HepG2 (cell line): ENCODE measurements around the gene OTULINL.

ENCODE experiments used
- ADNP ChIP-seq: sonication (generic); formaldehyde crosslinking; IDR thresholded peaks from 2 replicates; pipeline ENCODE4 v1.4.0; 2020; ENCODE audit warnings: missing genetic modification reagents
- SIN3A ChIP-seq: IDR thresholded peaks from 2 replicates; pipeline ENCODE4 v1.6.1; 2011; ENCODE audit warnings: low read depth, mild to moderate bottlenecking, control low read depth, low read length, borderline replicate concordance
- ZBTB7B ChIP-seq: sonication (generic); formaldehyde crosslinking; IDR thresholded peaks from 2 replicates; pipeline ENCODE4 v1.4.0; 2020; ENCODE audit warnings: missing genetic modification reagents
- ZBTB8A ChIP-seq: sonication (generic); formaldehyde crosslinking; IDR thresholded peaks from 2 replicates; pipeline ENCODE4 v1.4.0; 2020; ENCODE audit warnings: mild to moderate bottlenecking, low read depth, missing genetic modification reagents, borderline replicate concordance
- ZFX ChIP-seq: sonication (generic); formaldehyde crosslinking; IDR thresholded peaks from 2 replicates; pipeline ENCODE4 v1.4.0; 2020; ENCODE audit warnings: mild to moderate bottlenecking, low read depth, missing genetic modification reagents, moderate library complexity
- TF ChIP-seq, protein P1 (sequence below): sonication (generic); formaldehyde crosslinking; IDR thresholded peaks from 2 replicates; pipeline ENCODE4 v1.4.0; 2020; ENCODE audit warnings: mild to moderate bottlenecking, missing genetic modification reagents
- TF ChIP-seq, protein P2 (sequence below): sonication (generic); formaldehyde crosslinking; IDR thresholded peaks from 2 replicates; pipeline ENCODE4 v1.5.0; 2020; ENCODE audit warnings: mild to moderate bottlenecking, missing genetic modification reagents, moderate library complexity

DNA sequence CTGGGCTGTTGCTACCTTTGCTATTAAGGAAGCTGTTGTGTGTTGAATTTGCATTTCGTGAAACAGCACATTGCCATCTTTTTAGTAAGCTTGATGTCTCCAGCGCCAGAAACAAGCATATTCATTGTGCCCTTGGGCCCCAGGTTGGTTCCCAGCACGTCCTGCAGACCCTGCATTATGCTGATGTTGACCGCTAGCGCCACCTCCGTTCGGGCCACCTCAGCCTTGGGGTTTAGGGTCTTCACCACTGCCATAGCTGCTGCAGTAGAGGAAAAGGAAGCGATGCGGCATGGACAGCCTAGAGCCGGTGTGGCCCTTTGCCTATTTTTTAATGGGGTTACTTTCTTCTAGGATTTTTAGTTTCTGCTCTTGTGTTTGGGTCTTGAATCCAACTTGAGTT lies 59.2 kb downstream of the OTULINL start:
- TF ChIP-seq ZFX (no peak), ZBTB7B (no peak), SIN3A (no peak), ZBTB8A (CRISPR knock-in tag) (no peak), ADNP (no peak)
- TF ChIP-seq, protein P1, sequence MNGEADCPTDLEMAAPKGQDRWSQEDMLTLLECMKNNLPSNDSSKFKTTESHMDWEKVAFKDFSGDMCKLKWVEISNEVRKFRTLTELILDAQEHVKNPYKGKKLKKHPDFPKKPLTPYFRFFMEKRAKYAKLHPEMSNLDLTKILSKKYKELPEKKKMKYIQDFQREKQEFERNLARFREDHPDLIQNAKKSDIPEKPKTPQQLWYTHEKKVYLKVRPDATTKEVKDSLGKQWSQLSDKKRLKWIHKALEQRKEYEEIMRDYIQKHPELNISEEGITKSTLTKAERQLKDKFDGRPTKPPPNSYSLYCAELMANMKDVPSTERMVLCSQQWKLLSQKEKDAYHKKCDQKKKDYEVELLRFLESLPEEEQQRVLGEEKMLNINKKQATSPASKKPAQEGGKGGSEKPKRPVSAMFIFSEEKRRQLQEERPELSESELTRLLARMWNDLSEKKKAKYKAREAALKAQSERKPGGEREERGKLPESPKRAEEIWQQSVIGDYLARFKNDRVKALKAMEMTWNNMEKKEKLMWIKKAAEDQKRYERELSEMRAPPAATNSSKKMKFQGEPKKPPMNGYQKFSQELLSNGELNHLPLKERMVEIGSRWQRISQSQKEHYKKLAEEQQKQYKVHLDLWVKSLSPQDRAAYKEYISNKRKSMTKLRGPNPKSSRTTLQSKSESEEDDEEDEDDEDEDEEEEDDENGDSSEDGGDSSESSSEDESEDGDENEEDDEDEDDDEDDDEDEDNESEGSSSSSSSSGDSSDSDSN (CRISPR knock-in tag): no peak
- TF ChIP-seq, protein P2, sequence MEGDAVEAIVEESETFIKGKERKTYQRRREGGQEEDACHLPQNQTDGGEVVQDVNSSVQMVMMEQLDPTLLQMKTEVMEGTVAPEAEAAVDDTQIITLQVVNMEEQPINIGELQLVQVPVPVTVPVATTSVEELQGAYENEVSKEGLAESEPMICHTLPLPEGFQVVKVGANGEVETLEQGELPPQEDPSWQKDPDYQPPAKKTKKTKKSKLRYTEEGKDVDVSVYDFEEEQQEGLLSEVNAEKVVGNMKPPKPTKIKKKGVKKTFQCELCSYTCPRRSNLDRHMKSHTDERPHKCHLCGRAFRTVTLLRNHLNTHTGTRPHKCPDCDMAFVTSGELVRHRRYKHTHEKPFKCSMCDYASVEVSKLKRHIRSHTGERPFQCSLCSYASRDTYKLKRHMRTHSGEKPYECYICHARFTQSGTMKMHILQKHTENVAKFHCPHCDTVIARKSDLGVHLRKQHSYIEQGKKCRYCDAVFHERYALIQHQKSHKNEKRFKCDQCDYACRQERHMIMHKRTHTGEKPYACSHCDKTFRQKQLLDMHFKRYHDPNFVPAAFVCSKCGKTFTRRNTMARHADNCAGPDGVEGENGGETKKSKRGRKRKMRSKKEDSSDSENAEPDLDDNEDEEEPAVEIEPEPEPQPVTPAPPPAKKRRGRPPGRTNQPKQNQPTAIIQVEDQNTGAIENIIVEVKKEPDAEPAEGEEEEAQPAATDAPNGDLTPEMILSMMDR (CRISPR knock-in tag): no peak
